ENCODE results near the gene ZFX.

GRCh38 chrX:24189490-24189889, 40.0 kb downstream of the ZFX start:
- TF ChIP-seq CTCF (IDR thresholded peaks at IDR 0.05) = no peak
- no peak for TF ChIP-seq POLR2A (IDR thresholded peaks at IDR 0.05)

Data from thyroid gland (tissue), 4 donors.